ENCODE data around the gene RUNX1. TPM values are rescaled to one million over a fixed set of nuclear protein-coding genes. Genes with fewer than 3 reads are reported as not detected.
A peak's percentile ranks its signal among the peaks of the same experiment; 100 is the strongest.

The RUNX1 gene
- total and polyA plus RNA-seq, 10 of the 15 experiments (the other 5 are each of a cell fraction or from before 2014, with no cell fraction given): 0.90 to 15.2 (median 4.1) TPM

GRCh38 chr21:34973685-34974084 is 75.4 kb downstream of the RUNX1 start:
- POLR2A ChIA-PET: no interaction called here
- intact Hi-C loops (cut with micrococcal nuclease; ENCODE audit: unreplicated experiment) (no loop called here), in situ Hi-C loops (cut with MboI) (no loop called here)
- H4K20me1 ChIP-seq (ENCODE audit: control insufficient read depth, insufficient read depth): no peaks in the 10 kb centered on the region
- H3K79me2 ChIP-seq (ENCODE audit: control insufficient read depth, insufficient read depth, low read length): no peaks in the 10 kb centered on the region
- SMC1A ChIA-PET (ENCODE audit: uncharacterized antibody, unreplicated experiment): interaction anchor here (0.6 to 1.7 kb wide), 3 partner anchors 9 to 303 kb away, joined by 3 to 7 read pairs (median 5); no protein-coding TSS in a partner anchor
- no peaks in the 10 kb centered on the region for H3K9me3 ChIP-seq (replicated peaks; ENCODE audit: control insufficient read depth, insufficient read depth, low read length)
- no peaks in the 10 kb centered on the region for H3K36me3 ChIP-seq (ENCODE audit: control insufficient read depth in 2 of 2, insufficient read depth in 2 of 2, low read length in 1 of 2)
- H2AFZ ChIP-seq (ENCODE audit: control insufficient read depth, low read depth, low read length): no peak overlapping the region
- H3K4me1 ChIP-seq (ENCODE audit: control insufficient read depth, insufficient read depth, low read length): peaks cover 29% of the 10 kb centered on the region
- DNase-seq (ENCODE audit: low read depth, low spot score) (no peak), ATAC-seq (no peak), FAIRE-seq (no peak)
- no peak overlapping the region for H3K4me3 ChIP-seq
- no peak overlapping the region for H3K9ac ChIP-seq (ENCODE audit: control insufficient read depth, insufficient read depth, low read length)
- RAD21 ChIA-PET (ENCODE audit: unreplicated experiment): interaction anchor here (0.9 kb wide), 1 partner anchor 22 kb away, joined by 3 read pairs; no protein-coding TSS in a partner anchor
- peak overlapping the region; percentile 88 for H3K4me2 ChIP-seq (ENCODE audit: control insufficient read depth, insufficient read depth)
- CTCF ChIA-PET: interaction anchor here (1.1 to 1.5 kb wide), 2 partner anchors 23 to 228 kb away, joined by 4 read pairs; no protein-coding TSS in a partner anchor
- 69% methylated on average over 3 of the region's 3 CpGs for WGBS (ENCODE audit: insufficient coverage, insufficient replicate concordance, low lambda C conversion rate, missing lambda C conversion rate)
- H3K27ac ChIP-seq (ENCODE audit: control insufficient read depth, insufficient read depth): no peak overlapping the region
- no TSS peak for BruUV-seq (replicated peaks)
- peaks cover 0 to 2% of the 10 kb centered on the region in 2 experiments; a peak in 1 of 4 replicates for H3K27me3 ChIP-seq (replicated peaks in 1 of 2; ENCODE audit: control insufficient read depth in 2 of 2, insufficient read depth in 2 of 2, low read length in 1 of 2)
- TF ChIP-seq, protein P1, sequence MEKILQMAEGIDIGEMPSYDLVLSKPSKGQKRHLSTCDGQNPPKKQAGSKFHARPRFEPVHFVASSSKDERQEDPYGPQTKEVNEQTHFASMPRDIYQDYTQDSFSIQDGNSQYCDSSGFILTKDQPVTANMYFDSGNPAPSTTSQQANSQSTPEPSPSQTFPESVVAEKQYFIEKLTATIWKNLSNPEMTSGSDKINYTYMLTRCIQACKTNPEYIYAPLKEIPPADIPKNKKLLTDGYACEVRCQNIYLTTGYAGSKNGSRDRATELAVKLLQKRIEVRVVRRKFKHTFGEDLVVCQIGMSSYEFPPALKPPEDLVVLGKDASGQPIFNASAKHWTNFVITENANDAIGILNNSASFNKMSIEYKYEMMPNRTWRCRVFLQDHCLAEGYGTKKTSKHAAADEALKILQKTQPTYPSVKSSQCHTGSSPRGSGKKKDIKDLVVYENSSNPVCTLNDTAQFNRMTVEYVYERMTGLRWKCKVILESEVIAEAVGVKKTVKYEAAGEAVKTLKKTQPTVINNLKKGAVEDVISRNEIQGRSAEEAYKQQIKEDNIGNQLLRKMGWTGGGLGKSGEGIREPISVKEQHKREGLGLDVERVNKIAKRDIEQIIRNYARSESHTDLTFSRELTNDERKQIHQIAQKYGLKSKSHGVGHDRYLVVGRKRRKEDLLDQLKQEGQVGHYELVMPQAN (conservative IDR thresholded peaks at IDR 0.05): no peak
- TF ChIP-seq, protein P2, sequence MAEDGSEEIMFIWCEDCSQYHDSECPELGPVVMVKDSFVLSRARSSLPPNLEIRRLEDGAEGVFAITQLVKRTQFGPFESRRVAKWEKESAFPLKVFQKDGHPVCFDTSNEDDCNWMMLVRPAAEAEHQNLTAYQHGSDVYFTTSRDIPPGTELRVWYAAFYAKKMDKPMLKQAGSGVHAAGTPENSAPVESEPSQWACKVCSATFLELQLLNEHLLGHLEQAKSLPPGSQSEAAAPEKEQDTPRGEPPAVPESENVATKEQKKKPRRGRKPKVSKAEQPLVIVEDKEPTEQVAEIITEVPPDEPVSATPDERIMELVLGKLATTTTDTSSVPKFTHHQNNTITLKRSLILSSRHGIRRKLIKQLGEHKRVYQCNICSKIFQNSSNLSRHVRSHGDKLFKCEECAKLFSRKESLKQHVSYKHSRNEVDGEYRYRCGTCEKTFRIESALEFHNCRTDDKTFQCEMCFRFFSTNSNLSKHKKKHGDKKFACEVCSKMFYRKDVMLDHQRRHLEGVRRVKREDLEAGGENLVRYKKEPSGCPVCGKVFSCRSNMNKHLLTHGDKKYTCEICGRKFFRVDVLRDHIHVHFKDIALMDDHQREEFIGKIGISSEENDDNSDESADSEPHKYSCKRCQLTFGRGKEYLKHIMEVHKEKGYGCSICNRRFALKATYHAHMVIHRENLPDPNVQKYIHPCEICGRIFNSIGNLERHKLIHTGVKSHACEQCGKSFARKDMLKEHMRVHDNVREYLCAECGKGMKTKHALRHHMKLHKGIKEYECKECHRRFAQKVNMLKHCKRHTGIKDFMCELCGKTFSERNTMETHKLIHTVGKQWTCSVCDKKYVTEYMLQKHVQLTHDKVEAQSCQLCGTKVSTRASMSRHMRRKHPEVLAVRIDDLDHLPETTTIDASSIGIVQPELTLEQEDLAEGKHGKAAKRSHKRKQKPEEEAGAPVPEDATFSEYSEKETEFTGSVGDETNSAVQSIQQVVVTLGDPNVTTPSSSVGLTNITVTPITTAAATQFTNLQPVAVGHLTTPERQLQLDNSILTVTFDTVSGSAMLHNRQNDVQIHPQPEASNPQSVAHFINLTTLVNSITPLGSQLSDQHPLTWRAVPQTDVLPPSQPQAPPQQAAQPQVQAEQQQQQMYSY (CRISPR knock-in tag; IDR thresholded peaks at IDR 0.05): no peak
- TF ChIP-seq IRF4 (IDR thresholded peaks at IDR 0.05; ENCODE audit: low read depth, low read length) (no peak), ZNF384 (IDR thresholded peaks at IDR 0.05; ENCODE audit: borderline replicate concordance, low read depth, low read length) (no peak), MYB (IDR thresholded peaks at IDR 0.05; ENCODE audit: borderline replicate concordance, low read depth, low read length) (no peak), NR2C2 (IDR thresholded peaks at IDR 0.05; ENCODE audit: borderline replicate concordance, control insufficient read depth, insufficient read length, low read depth) (no peak), FOS (IDR thresholded peaks at IDR 0.05; ENCODE audit: borderline replicate concordance, extremely low read depth, insufficient read length) (no peak), KAT2A (conservative IDR thresholded peaks at IDR 0.05; ENCODE audit: control insufficient read depth, low read depth, low read length) (no peak), RB1 (IDR thresholded peaks at IDR 0.05; ENCODE audit: borderline replicate concordance) (no peak), SPI1 (IDR thresholded peaks at IDR 0.05; ENCODE audit: borderline replicate concordance, insufficient read depth, low read depth, low read length) (no peak), E4F1 (IDR thresholded peaks at IDR 0.05; ENCODE audit: borderline replicate concordance, partially characterized antibody) (no peak)
- TF ChIP-seq, protein P3, sequence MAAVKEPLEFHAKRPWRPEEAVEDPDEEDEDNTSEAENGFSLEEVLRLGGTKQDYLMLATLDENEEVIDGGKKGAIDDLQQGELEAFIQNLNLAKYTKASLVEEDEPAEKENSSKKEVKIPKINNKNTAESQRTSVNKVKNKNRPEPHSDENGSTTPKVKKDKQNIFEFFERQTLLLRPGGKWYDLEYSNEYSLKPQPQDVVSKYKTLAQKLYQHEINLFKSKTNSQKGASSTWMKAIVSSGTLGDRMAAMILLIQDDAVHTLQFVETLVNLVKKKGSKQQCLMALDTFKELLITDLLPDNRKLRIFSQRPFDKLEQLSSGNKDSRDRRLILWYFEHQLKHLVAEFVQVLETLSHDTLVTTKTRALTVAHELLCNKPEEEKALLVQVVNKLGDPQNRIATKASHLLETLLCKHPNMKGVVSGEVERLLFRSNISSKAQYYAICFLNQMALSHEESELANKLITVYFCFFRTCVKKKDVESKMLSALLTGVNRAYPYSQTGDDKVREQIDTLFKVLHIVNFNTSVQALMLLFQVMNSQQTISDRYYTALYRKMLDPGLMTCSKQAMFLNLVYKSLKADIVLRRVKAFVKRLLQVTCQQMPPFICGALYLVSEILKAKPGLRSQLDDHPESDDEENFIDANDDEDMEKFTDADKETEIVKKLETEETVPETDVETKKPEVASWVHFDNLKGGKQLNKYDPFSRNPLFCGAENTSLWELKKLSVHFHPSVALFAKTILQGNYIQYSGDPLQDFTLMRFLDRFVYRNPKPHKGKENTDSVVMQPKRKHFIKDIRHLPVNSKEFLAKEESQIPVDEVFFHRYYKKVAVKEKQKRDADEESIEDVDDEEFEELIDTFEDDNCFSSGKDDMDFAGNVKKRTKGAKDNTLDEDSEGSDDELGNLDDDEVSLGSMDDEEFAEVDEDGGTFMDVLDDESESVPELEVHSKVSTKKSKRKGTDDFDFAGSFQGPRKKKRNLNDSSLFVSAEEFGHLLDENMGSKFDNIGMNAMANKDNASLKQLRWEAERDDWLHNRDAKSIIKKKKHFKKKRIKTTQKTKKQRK (IDR thresholded peaks at IDR 0.05; ENCODE audit: low read depth, low read length): no peak

Measured in GM12878 (cell line).